ENCODE results near the gene GNPTG.

GNPTG gene

GRCh38 chr16:1351582-1352362 lies at the start of gene GNPTG, which contains the start of gene TSR3:
Gene GNPTG (plus strand): TSS chr16:1351931. CDS start chr16:1351966, 35 bp downstream.
Gene TSR3 (minus strand): TSS chr16:1351878. CDS start chr16:1351804, 74 bp downstream.
- peak; percentile 58 for DNase-seq (ENCODE audit: low read depth)

GRCh38 chr16:1305823-1306222 lies 45.9 kb upstream of the GNPTG start:
- DNase-seq (ENCODE audit: low read depth): no peak

- DNase-seq (ENCODE audit: low read depth): no peak
These were observed 45.4 kb upstream of the GNPTG start for GRCh38 chr16:1306334-1306733.

GRCh38 chr16:1308036-1308976 lies 43.4 kb upstream of the GNPTG start:
- no peak for DNase-seq (ENCODE audit: low read depth)

- peak; percentile 96 for DNase-seq (ENCODE audit: low read depth)
These were observed 42.5 kb upstream of the GNPTG start, which contains the start of gene UBE2I for GRCh38 chr16:1308977-1309885. Gene UBE2I (plus strand): TSS chr16:1309636. CDS start chr16:1314031, 4,395 bp downstream.

- DNase-seq (ENCODE audit: low read depth): no peak
These were observed 41.6 kb upstream of the GNPTG start for GRCh38 chr16:1309888-1310831.

GRCh38 chr16:1310832-1311200 lies 40.9 kb upstream of the GNPTG start:
- DNase-seq (ENCODE audit: low read depth): no peak

GRCh38 chr16:1311212-1311737 lies 40.5 kb upstream of the GNPTG start:
- DNase-seq (ENCODE audit: low read depth): no peak

- no peak for DNase-seq (ENCODE audit: low read depth)
These were observed 39.8 kb upstream of the GNPTG start for GRCh38 chr16:1311738-1312466.

GRCh38 chr16:1312467-1312816 lies 39.3 kb upstream of the GNPTG start:
- no peak for DNase-seq (ENCODE audit: low read depth)

GRCh38 chr16:1312903-1313302 lies 38.8 kb upstream of the GNPTG start:
- DNase-seq (ENCODE audit: low read depth): no peak

- no peak for DNase-seq (ENCODE audit: low read depth)
These were observed 37.9 kb upstream of the GNPTG start for GRCh38 chr16:1313721-1314369.

- no peak for DNase-seq (ENCODE audit: low read depth)
These were observed 37.2 kb upstream of the GNPTG start for GRCh38 chr16:1314399-1315068.

GRCh38 chr16:1315081-1316032 lies 36.4 kb upstream of the GNPTG start:
- DNase-seq (ENCODE audit: low read depth): no peak

- DNase-seq (ENCODE audit: low read depth): no peak
These were observed 35.7 kb upstream of the GNPTG start for GRCh38 chr16:1316033-1316405.

GRCh38 chr16:1317479-1318267 lies 34.1 kb upstream of the GNPTG start:
- no peak for DNase-seq (ENCODE audit: low read depth)

GRCh38 chr16:1318268-1318545 lies 33.5 kb upstream of the GNPTG start:
- no peak for DNase-seq (ENCODE audit: low read depth)
